PC-9 (cell line): ENCODE measurements around the gene ZNF335. TPM values are rescaled to one million over a fixed set of nuclear protein-coding genes. Genes with fewer than 3 reads are reported as not detected.

Experiments used
- Bru-seq: library from RNA; stranded (reverse); fragments of 400-500 nt; gene quantifications from one replicate; lab custom pipeline; 2021; lab: Mats Ljungman, UMichigan
- BruChase-seq, 2 experiments: library from RNA; stranded (reverse); fragments of 400-500 nt; gene quantifications; one replicate each; lab custom pipeline; 2021; lab: Mats Ljungman, UMichigan
- BruUV-seq: library from RNA; stranded (reverse); fragments of 400-500 nt; replicated peaks from 2 replicates; lab custom pipeline; 2021; lab: Mats Ljungman, UMichigan
- CTCF ChIA-PET: fragments of 300-600 bp; sonication (Branson Sonifier 250); formaldehyde crosslinking; loops from one replicate; lab custom pipeline; 2022; ENCODE audit warnings: antibody characterized with exemption; lab: Charles Lee
- POLR2A ChIA-PET: fragments of 300-600 bp; sonication (Branson Sonifier 250); formaldehyde crosslinking; loops from one replicate; lab custom pipeline; 2022; ENCODE audit warnings: antibody characterized with exemption; ENCODE audit not compliant: unreplicated experiment; lab: Charles Lee
- DNase-seq, 2 experiments: peaks; one replicate each; pipeline versions ENCODE4 v3.0.0 to v3.0.0-alpha.2; 2015 to 2022; ENCODE audit warnings: mixed read lengths in 1 of 2
- H2AFZ ChIP-seq: fragments of 200-600 bp; sonication (generic); 2 replicates; pipeline ENCODE4 v1.8.1; 2017; ENCODE audit warnings: antibody characterized with exemption
- H3F3A ChIP-seq: fragments of 200-600 bp; sonication (generic); 2 replicates; pipeline ENCODE4 v1.8.1; 2017; ENCODE audit warnings: antibody characterized with exemption, mild to moderate bottlenecking, low read depth; ENCODE audit not compliant: insufficient read depth
- H3K27ac ChIP-seq: fragments of 200-600 bp; sonication (generic); 2 replicates; pipeline ENCODE4 v1.6.1; 2016; ENCODE audit warnings: mixed run types
- H3K27me3 ChIP-seq: fragments of 200-600 bp; sonication (generic); 2 replicates; pipeline ENCODE4 v1.6.1; 2016; ENCODE audit warnings: low read depth, mixed run types; ENCODE audit not compliant: insufficient read depth
- H3K36me3 ChIP-seq: fragments of 200-600 bp; sonication (generic); 2 replicates; pipeline ENCODE4 v1.6.1; 2016; ENCODE audit warnings: low read depth, mixed run types
- H3K4me1 ChIP-seq: fragments of 200-600 bp; sonication (generic); replicated peaks from 2 replicates; pipeline ENCODE4 v1.6.1; 2016; ENCODE audit warnings: mixed run types; ENCODE audit not compliant: insufficient read depth
- H3K4me2 ChIP-seq: fragments of 200-600 bp; sonication (generic); 2 replicates; pipeline ENCODE4 v1.6.1; 2017; ENCODE audit warnings: mixed run types
- H3K4me3 ChIP-seq: fragments of 200-600 bp; sonication (generic); 2 replicates; pipeline ENCODE4 v1.6.1; 2016; ENCODE audit warnings: mixed run types
- H3K79me2 ChIP-seq: fragments of 200-600 bp; sonication (generic); 2 replicates; pipeline ENCODE4 v1.6.1; 2017; ENCODE audit warnings: low read depth, mixed run types
- H3K9me2 ChIP-seq: fragments of 200-600 bp; sonication (generic); 2 replicates; pipeline ENCODE4 v1.8.1; 2017; ENCODE audit warnings: mild to moderate bottlenecking; ENCODE audit not compliant: insufficient read depth
- H3K9me3 ChIP-seq: fragments of 200-600 bp; sonication (generic); 2 replicates; pipeline ENCODE4 v1.8.1; 2016; ENCODE audit warnings: low read depth; ENCODE audit not compliant: insufficient read depth
- H4K20me1 ChIP-seq: fragments of 200-600 bp; sonication (generic); 2 replicates; pipeline ENCODE4 v1.8.1; 2017; ENCODE audit not compliant: insufficient read depth
- EZH2 ChIP-seq: fragments of 200-600 bp; sonication (generic); IDR thresholded peaks from 2 replicates; pipeline ENCODE4 v1.8.0; 2017; ENCODE audit warnings: antibody characterized with exemption, low read depth
- intact Hi-C: fragments of 100-400 bp; cut with micrococcal nuclease; formaldehyde crosslinking; loops from one replicate; pipeline ENCODE4 v1.10.0; 2022; ENCODE audit not compliant: unreplicated experiment
- long read RNA-seq: library from polyadenylated mRNA; stranded (forward); transcript quantifications from one replicate; pipeline ENCODE4 v2.0.0, GENCODE V29; 2022
- total RNA-seq: library from RNA; stranded (reverse); gene quantifications from 2 replicates; pipeline ENCODE4 v1.2.3, GENCODE V29; 2021
- TF ChIP-seq, protein P1 (sequence below): fragments of 200-600 bp; sonication (generic); conservative IDR thresholded peaks from 2 replicates; pipeline ENCODE4 v1.6.1; 2017; ENCODE audit warnings: mixed run types, antibody characterized with exemption, mild to moderate bottlenecking, moderate library complexity

ZNF335 gene, protein sequence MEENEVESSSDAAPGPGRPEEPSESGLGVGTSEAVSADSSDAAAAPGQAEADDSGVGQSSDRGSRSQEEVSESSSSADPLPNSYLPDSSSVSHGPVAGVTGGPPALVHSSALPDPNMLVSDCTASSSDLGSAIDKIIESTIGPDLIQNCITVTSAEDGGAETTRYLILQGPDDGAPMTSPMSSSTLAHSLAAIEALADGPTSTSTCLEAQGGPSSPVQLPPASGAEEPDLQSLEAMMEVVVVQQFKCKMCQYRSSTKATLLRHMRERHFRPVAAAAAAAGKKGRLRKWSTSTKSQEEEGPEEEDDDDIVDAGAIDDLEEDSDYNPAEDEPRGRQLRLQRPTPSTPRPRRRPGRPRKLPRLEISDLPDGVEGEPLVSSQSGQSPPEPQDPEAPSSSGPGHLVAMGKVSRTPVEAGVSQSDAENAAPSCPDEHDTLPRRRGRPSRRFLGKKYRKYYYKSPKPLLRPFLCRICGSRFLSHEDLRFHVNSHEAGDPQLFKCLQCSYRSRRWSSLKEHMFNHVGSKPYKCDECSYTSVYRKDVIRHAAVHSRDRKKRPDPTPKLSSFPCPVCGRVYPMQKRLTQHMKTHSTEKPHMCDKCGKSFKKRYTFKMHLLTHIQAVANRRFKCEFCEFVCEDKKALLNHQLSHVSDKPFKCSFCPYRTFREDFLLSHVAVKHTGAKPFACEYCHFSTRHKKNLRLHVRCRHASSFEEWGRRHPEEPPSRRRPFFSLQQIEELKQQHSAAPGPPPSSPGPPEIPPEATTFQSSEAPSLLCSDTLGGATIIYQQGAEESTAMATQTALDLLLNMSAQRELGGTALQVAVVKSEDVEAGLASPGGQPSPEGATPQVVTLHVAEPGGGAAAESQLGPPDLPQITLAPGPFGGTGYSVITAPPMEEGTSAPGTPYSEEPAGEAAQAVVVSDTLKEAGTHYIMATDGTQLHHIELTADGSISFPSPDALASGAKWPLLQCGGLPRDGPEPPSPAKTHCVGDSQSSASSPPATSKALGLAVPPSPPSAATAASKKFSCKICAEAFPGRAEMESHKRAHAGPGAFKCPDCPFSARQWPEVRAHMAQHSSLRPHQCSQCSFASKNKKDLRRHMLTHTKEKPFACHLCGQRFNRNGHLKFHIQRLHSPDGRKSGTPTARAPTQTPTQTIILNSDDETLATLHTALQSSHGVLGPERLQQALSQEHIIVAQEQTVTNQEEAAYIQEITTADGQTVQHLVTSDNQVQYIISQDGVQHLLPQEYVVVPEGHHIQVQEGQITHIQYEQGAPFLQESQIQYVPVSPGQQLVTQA (N-terminal part only)
- total RNA-seq, result 14.1 and 16.3 TPM in 2 replicates
- percentile 66 among the genes with signal in this experiment for Bru-seq, nascent RNA
- percentile 65 among the genes with signal in this experiment for BruChase-seq, experiment 1, labeled RNA remaining after a 2-hour chase
- percentile 82 among the genes with signal in this experiment for BruChase-seq, experiment 2, labeled RNA remaining after a 6-hour chase
- long read RNA-seq, full-length matches to known transcripts, result 1 of 9 reads
- long read RNA-seq, partial matches to known transcripts, result 5 of 9 reads
- long read RNA-seq, other reads (novel, unspliced or antisense), result 3 of 9 reads

DNA sequence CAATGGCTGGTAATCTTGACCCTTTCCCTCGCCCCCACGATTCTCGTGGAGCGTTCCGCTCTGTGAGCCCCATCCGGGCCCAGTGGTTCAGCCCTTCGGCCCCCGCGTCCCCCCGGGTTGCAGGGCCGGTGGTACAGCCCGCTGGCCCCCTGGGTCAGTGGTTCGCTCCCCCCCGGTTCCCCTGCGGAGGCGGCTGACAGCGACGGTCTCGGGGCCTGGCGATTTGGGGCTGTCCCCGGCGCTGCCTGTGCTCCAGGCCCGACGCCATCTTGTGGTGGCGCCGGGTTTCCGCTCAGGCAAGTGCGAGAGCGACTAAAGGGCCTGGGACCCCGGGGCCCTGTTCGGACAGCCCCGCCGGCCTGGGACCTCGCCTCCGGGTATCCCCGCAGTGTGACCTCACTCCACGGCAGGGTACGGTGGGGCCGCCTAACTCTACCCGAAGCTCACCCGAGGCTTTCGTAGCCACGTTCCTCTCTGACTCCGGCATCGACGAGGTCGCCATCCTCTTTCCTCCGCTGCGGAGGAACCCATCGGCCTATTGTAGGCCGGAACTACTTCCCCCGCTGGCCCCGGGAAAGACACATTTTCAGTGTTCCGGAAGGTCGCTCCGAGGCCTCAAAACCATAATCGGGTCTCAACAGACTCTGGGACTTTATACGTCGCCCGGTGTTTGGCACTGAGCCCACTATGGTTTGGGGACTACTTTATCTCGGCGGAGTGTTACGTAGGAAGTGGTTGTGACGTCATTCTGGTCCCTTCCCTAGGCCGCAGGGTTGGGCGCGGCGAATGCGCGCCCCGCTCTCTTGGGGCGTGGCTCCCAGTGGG lies at the start of gene ZNF335:
TSS of gene ZNF335 (minus strand) at position 529 of the 825 bp plus-strand sequence. CDS start 793 bp downstream, outside the sequence.
- no peaks in the 10 kb centered on the region for H3K27me3 ChIP-seq
- no peaks in the 10 kb centered on the region for H4K20me1 ChIP-seq
- peak within 1 kb of the TSS; percentile 87 for H3K4me2 ChIP-seq
- 0 out of 2 replicates have a peak, but pooled peaks cover 5% of the 10 kb centered on the region for H3K36me3 ChIP-seq
- intact Hi-C loops, result loop anchor here (1.0 to 5.0 kb wide), 6 partner anchors 21 to 434 kb away; partner anchors contain the start of genes ELMO2, NCOA5 and PCIF1
- no peaks in the 10 kb centered on the region for H3K9me3 ChIP-seq
- BruUV-seq, result TSS peak; percentile 78
- TF ChIP-seq, protein P1, sequence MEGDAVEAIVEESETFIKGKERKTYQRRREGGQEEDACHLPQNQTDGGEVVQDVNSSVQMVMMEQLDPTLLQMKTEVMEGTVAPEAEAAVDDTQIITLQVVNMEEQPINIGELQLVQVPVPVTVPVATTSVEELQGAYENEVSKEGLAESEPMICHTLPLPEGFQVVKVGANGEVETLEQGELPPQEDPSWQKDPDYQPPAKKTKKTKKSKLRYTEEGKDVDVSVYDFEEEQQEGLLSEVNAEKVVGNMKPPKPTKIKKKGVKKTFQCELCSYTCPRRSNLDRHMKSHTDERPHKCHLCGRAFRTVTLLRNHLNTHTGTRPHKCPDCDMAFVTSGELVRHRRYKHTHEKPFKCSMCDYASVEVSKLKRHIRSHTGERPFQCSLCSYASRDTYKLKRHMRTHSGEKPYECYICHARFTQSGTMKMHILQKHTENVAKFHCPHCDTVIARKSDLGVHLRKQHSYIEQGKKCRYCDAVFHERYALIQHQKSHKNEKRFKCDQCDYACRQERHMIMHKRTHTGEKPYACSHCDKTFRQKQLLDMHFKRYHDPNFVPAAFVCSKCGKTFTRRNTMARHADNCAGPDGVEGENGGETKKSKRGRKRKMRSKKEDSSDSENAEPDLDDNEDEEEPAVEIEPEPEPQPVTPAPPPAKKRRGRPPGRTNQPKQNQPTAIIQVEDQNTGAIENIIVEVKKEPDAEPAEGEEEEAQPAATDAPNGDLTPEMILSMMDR, result peak; percentile 60
- TF ChIP-seq EZH2, result no peak
- no peaks in the 10 kb centered on the region for H3K9me2 ChIP-seq
- peak within 1 kb of the TSS; percentile 98 for H3K27ac ChIP-seq
- H2AFZ ChIP-seq, result peak within 1 kb of the TSS; percentile 78
- peak within 1 kb of the TSS; percentile 79 for H3K4me3 ChIP-seq
- ChIA-PET CTCF (interaction anchor here (0.6 kb wide), 1 partner anchor 173 kb away, joined by 9 read pairs; no protein-coding TSS in a partner anchor), POLR2A (interaction anchor here (0.5 to 0.7 kb wide), 2 partner anchors 14 to 392 kb away, joined by 5 read pairs; no protein-coding TSS in a partner anchor)
- H3K79me2 ChIP-seq, result peaks cover 16% of the 10 kb centered on the region
- peaks cover 24% of the 10 kb centered on the region for H3F3A ChIP-seq
- H3K4me1 ChIP-seq, result peaks cover 24% of the 10 kb centered on the region
- DNase-seq, result peak; percentile 91 to 98

DNA sequence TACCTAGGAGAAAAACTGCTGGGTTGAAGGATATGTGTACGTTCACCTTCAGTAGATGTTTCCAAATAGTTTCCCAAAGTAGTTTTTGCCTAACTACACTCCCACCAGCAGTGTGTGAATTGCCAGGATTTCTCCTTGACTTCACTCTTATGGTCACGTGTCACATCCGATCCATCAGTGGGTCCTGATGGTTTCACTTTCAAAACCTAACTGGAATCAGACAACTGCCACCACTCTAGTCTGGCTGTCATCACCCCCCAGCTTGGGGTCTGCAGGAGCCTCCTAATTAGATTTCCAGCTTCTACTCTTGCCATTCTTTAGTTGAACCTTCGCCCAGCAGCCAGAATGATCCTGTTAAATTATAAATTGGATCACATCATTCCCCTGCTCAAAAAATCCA lies 48.6 kb upstream of the ZNF335 start:
- BruUV-seq, result no TSS peak
- CTCF ChIA-PET, result interaction anchor here (0.6 to 0.7 kb wide), 2 partner anchors 34 to 37 kb away, joined by 3 read pairs; no protein-coding TSS in a partner anchor
- Histone ChIP-seq H3K9me2 (no peaks in the 10 kb centered on the region), H3K79me2 (no peaks in the 10 kb centered on the region), H3K27me3 (no peaks in the 10 kb centered on the region), H2AFZ (no peak overlapping the region), H4K20me1 (peaks cover 7% of the 10 kb centered on the region; the same call in 1 of the 2 replicates), H3K4me3 (no peak overlapping the region), H3K9me3 (no peaks in the 10 kb centered on the region), H3K27ac (no peak overlapping the region), H3K4me2 (no peak overlapping the region), H3K4me1 (no peaks in the 10 kb centered on the region), H3F3A (peaks cover 4% of the 10 kb centered on the region; the same call in 1 of the 2 replicates), H3K36me3 (no peaks in the 10 kb centered on the region)
- intact Hi-C loops, result loop anchor here (5.0 kb wide), 1 partner anchor 67 kb away; the partner anchor contains the start of gene NCOA5
- no peak for DNase-seq
- TF ChIP-seq EZH2, result no peak
- TF ChIP-seq, protein P1, result no peak
- POLR2A ChIA-PET, result no interaction called here
